ENCODE results near the gene PPHLN1. TPM values are rescaled to one million over a fixed set of nuclear protein-coding genes. Genes with fewer than 3 reads are reported as not detected.
A peak's percentile ranks its signal among the peaks of the same experiment; 100 is the strongest.

PPHLN1 gene
- total RNA-seq, 6 experiments from 2014 or later = 15.8 to 33.0 (median 21.5) TPM

DNA sequence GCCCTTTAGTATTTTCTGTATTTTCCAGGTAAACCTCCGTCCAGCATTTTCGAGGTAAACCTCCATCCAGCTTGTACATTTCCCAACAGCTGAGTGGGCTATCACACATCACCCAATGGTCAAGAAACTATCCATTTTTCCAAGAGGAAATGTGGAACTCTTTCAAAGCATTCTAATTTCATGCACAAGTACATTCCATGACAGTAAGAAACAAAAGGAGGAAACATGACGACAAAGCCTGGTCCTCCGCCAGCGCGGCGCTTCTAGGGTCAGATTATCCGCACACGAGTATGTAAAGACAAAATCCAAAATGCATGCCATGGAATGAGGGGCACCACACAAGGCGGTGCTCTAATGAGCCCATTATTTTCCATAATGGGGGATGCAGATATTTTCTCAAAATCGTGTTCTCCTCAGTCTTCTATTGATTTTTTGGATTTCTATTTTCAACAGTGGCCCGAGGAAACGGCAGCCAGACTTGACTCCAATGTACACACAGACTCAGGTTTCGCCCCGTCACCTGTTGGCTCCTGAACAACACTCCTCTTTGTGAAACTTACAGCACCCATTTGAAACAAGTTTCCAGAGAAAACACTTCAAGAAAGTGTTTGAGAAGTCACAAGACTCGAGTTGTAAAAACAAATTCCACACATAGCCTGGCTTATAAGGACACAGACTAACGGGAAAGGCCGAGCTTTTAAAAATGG, 156.2 kb downstream of the PPHLN1 start:
- intact Hi-C loops (cut with DNase I) = no loop called here
- no peaks in the 10 kb centered on the region for H3K36me3 ChIP-seq
- TF ChIP-seq POLR2A (IDR thresholded peaks at IDR 0.05) = no peak
- TF ChIP-seq, protein P1, sequence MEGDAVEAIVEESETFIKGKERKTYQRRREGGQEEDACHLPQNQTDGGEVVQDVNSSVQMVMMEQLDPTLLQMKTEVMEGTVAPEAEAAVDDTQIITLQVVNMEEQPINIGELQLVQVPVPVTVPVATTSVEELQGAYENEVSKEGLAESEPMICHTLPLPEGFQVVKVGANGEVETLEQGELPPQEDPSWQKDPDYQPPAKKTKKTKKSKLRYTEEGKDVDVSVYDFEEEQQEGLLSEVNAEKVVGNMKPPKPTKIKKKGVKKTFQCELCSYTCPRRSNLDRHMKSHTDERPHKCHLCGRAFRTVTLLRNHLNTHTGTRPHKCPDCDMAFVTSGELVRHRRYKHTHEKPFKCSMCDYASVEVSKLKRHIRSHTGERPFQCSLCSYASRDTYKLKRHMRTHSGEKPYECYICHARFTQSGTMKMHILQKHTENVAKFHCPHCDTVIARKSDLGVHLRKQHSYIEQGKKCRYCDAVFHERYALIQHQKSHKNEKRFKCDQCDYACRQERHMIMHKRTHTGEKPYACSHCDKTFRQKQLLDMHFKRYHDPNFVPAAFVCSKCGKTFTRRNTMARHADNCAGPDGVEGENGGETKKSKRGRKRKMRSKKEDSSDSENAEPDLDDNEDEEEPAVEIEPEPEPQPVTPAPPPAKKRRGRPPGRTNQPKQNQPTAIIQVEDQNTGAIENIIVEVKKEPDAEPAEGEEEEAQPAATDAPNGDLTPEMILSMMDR (IDR thresholded peaks at IDR 0.05) = no peak
- DNase-seq (peak in 2 of 3 donors; percentile 52 to 54), ATAC-seq (peak; percentile 2 to 38 (median 21))
- peaks cover 0 to 4% of the 10 kb centered on the region in 2 donors for H3K27me3 ChIP-seq
- 40% methylated on average over 18 of the region's 18 CpGs for WGBS (ENCODE audit: insufficient coverage, low coverage, low lambda C conversion rate, missing lambda C conversion rate)
- peaks cover 0 to 10% (median 0%) of the 10 kb centered on the region in 4 donors for H3K4me1 ChIP-seq
- peak overlapping the region in 2 of 3 donors; percentile 66 to 67 for H3K27ac ChIP-seq
- peak overlapping the region; percentile 45 to 59 (median 55) for H3K4me3 ChIP-seq
- no peaks in the 10 kb centered on the region for H3K9me3 ChIP-seq

DNA sequence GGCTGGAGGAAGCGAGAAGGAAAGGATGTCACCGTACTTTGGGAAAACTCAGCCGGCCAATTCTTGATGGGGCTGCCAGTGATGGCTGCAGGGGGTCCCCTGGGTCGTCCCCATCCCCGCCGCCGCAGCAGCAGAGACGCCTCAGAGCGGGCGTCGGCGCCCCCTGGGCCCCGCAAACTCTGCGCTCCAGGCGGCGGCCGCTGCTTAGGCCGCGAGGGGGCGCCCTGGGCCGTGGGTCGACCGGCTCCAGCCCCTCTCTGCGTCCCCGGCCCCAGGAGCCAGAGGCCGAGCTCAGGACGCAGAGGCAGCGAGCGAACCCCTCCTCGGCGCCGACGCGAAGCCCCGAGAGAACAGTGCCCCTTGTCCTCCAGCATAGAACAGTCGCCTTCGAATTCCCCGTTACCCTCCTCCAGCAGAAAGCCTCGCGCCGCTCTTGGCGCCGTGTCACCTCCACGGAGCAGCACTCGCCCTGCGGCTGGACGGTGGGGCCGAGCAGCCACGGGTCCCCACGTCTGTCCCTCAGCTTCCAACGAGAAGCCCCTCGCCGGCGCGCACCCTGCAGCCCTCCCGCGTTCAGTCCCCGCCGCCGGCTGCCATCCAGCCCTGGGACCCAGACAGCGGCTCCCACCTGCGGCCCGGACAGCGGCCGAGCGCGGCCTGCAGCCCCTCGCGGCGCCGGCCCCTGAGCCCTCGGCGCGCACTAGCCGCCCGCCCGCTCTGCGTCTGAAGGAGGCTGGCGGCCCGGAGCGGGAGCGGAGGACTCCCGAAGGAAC, 157.0 kb downstream of the PPHLN1 start:
- DNase-seq (peak; percentile 65 to 76 (median 71)), ATAC-seq (peak; percentile 86 to 91 (median 88))
- intact Hi-C loops (cut with DNase I) = no loop called here
- H3K9me3 ChIP-seq = no peaks in the 10 kb centered on the region
- TF ChIP-seq POLR2A (IDR thresholded peaks at IDR 0.05) = no peak
- TF ChIP-seq, protein P1 (IDR thresholded peaks at IDR 0.05) = peak; percentile 69 to 87 (median 78)
- H3K4me3 ChIP-seq = peak overlapping the region; percentile 45 to 59 (median 55)
- H3K4me1 ChIP-seq = peaks cover 0 to 10% (median 0%) of the 10 kb centered on the region in 4 donors
- H3K27me3 ChIP-seq = peaks cover 0 to 4% of the 10 kb centered on the region in 2 donors
- H3K36me3 ChIP-seq = no peaks in the 10 kb centered on the region
- WGBS (ENCODE audit: insufficient coverage, low coverage, low lambda C conversion rate, missing lambda C conversion rate) = 5% methylated on average over 2 of the region's 83 CpGs
- H3K27ac ChIP-seq = peak overlapping the region; percentile 56 to 67 (median 66)

- no peak for TF ChIP-seq POLR2A (IDR thresholded peaks at IDR 0.05)
- TF ChIP-seq, protein P1 (IDR thresholded peaks at IDR 0.05) = no peak
- peak; percentile 28 to 40 (median 32) for ATAC-seq
- H3K27ac ChIP-seq = peak overlapping the region; percentile 56 to 67 (median 66)
- no peaks in the 10 kb centered on the region for H3K9me3 ChIP-seq
- peaks cover 0 to 10% (median 0%) of the 10 kb centered on the region in 4 donors for H3K4me1 ChIP-seq
- peak overlapping the region; percentile 45 to 59 (median 55) for H3K4me3 ChIP-seq
- WGBS (ENCODE audit: insufficient coverage, low coverage, low lambda C conversion rate, missing lambda C conversion rate) = no CpG with 5 or more reads among the region's 30 CpGs
- no peaks in the 10 kb centered on the region for H3K36me3 ChIP-seq
- intact Hi-C loops (cut with DNase I) = no loop called here
- peak in 1 of 3 donors; percentile 31 for DNase-seq
- peaks cover 0 to 4% of the 10 kb centered on the region in 2 donors for H3K27me3 ChIP-seq
These were observed 157.5 kb downstream of the PPHLN1 start for GRCh38 chr12:42483521-42483790.

- Histone ChIP-seq H3K27me3 (peaks cover 0 to 4% of the 10 kb centered on the region in 2 donors), H3K4me3 (no peak overlapping the region), H3K9me3 (no peaks in the 10 kb centered on the region), H3K4me1 (peaks cover 0 to 10% (median 0%) of the 10 kb centered on the region in 4 donors), H3K36me3 (no peaks in the 10 kb centered on the region), H3K27ac (no peak overlapping the region)
- no peak for ATAC-seq
- intact Hi-C loops (cut with DNase I) = no loop called here
- TF ChIP-seq, protein P1 (IDR thresholded peaks at IDR 0.05) = no peak
- no peak for TF ChIP-seq POLR2A (IDR thresholded peaks at IDR 0.05)
- 62% methylated on average over 3 of the region's 3 CpGs for WGBS (ENCODE audit: insufficient coverage, low coverage, low lambda C conversion rate, missing lambda C conversion rate)
- no peak for DNase-seq
These were observed 159.0 kb downstream of the PPHLN1 start for GRCh38 chr12:42484996-42485395.
